Inflammatory macrophage treated with lipopolysaccharide for 4 hours (primary cell): ENCODE results near the gene USF3.
A peak's percentile ranks its signal among the peaks of the same experiment; 100 is the strongest.

Source experiments
- DNase-seq: peaks from one replicate; pipeline ENCODE4 v3.0.0-alpha.2; 2020

The USF3 gene

DNA sequence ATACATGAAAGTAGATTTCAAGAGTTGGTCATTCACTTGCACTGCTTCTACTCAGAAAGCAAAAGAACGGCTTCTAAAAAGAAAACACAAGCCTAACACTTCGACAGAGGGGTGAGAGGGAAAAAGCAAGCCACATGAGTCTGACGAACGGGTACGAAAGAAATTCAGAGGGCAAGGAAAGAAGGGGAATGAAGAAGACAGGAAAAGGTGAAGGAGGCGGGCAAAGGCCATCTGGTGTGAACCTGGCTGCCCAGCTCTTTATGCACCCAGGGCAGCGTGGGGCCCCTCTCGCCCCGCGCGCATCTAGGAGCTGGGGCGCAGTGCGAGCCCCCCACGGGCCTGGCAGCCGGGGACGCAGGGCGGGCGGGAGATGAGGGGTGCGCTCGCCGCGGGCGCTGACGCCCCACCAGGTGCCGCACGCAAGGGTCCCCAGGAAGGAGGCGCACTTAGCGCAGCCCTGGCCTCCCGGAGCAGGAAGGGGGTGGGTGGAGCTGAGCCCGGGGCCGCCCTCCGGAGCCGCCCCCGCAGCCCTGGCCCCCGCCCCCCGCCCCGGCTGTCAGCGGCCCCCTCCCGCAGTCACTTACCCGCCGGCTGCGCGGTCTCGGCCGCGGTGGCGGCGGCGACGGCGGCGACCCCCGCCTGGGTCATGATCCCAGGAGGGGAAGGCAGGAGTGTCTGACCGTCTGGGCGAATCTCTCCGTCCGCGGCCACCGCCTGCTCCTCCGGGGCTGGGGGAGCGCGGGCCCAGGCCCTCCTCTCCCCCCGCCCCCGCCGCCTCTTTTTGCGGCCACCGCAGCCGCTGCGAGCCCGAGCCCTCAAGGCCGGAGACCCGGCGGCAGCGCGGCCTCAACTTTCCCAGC lies at the start of gene USF3:
USF3 (minus strand) TSS at position 857 of the 860 bp plus-strand sequence. CDS start 21,764 bp downstream, outside the sequence.
- DNase-seq: peak; percentile 53

- DNase-seq: peak; percentile 94
These were observed 49.5 kb upstream of the USF3 start, which contains the start of gene NAA50 for GRCh38 chr3:113745756-113746547. Gene NAA50, minus strand, starts transcription at chr3:113746249. Its CDS starts 300 bp downstream, at chr3:113745949.

- peak; percentile 93 for DNase-seq
These were observed 48.7 kb upstream of the USF3 start for GRCh38 chr3:113744941-113745755.

- no peak for DNase-seq
These were observed 46.7 kb upstream of the USF3 start for GRCh38 chr3:113743006-113743630.

GRCh38 chr3:113741620-113742019 lies 45.2 kb upstream of the USF3 start:
- peak; percentile 67 for DNase-seq

DNA sequence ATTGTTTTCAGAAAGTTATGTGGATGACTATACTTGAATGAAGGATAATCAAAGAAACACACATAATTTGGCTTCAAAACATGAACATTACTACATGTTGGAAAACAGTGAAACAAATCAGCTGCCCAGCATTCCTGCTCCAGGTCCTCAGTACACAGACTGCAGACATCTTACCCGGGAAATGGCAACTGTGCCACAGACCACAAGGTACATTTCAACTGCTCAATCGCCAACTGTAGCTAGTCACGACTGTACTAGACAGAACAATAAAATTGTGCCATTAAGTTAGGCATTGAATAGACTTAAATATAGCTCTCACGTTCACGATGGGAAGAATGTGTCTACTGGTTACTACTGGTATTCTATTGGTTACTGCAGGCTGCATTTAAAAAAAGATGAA lies 44.6 kb upstream of the USF3 start:
- DNase-seq: no peak

DNA sequence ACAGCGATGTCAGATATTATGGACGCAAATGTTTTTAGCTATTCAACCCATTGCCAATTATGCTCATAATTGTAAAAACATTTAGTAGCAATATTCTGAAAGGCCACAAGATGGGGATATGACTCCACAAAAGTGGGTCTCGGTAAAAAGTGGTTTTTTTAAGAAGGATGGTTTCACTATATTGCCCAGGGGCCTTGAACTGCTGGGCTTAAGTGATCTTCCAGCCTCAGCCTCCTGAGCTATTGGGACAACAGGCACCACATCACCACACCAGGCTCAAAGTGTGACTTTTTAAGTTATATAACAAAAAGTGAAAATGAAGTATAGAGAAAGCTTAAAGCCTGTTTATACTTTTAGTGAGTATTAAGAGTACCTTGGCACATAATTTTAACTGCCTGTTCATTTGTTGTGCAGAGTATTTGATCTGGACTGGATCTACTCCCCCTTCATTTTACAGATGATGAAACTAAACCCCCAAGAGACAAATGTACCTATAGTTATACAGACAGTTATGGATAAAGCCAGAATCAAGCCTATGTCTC lies 40.2 kb upstream of the USF3 start:
- DNase-seq: peak; percentile 65

- no peak for DNase-seq
These were observed 35.3 kb upstream of the USF3 start for GRCh38 chr3:113731694-113732093.

DNA sequence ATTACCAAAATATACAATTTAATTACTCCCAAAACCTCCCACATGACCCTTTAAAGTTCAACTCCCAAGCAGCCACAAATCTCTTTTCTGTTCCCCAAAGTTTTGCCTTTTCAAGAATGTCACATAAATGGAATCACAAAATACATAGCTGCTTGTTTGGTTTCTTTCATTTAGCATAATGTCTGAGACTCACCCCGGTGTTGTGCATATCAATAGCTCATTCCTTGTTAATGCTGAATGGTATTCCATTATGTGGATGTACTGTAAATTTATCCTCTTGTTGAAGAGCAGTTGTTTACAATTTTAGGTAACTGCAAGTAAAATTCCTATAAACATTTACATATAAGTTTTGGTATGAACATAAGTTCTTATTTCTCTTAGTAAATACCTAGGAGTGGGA lies 34.1 kb upstream of the USF3 start:
- DNase-seq: no peak

- DNase-seq: no peak
These were observed 32.2 kb upstream of the USF3 start for GRCh38 chr3:113728661-113729060.

DNA sequence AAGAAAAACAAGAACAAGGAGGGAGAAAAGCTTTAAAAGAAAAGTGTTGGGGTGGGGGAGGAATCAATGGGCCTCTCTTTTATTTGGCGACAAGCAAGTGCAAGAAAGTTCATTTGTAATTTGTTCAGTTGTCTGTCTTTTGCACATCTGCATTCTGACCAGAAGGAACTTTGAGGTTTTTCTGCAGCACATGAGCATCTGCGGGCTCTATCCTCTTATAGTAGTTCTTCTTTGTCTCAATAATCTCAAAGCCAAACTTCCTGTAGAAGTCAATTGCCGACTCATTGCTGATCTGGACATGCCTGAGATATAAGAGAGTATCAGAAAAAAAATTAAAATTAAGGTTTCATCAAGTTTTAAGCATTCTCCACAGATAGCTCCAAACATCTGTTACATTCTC lies 25.2 kb upstream of the USF3 start:
- no peak for DNase-seq

DNA sequence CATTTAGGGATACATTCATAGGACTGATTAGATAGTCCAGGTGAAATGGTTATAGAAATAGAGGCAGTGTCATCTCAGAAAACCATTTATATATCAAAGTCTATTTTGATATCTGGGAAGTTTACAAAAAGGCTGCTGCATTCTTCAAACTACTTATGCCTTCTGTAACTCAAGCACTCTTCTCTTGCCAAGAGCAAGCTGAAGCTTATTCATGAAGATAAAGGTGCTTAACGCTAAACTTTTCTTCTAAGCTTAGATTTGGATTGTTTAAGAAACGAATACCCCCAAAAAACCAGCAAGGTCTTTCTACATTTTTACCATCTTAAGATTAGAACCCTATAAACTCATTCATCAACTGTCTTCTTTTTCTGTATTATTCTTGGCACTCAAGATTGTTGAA lies 23.3 kb upstream of the USF3 start:
- DNase-seq: no peak

DNA sequence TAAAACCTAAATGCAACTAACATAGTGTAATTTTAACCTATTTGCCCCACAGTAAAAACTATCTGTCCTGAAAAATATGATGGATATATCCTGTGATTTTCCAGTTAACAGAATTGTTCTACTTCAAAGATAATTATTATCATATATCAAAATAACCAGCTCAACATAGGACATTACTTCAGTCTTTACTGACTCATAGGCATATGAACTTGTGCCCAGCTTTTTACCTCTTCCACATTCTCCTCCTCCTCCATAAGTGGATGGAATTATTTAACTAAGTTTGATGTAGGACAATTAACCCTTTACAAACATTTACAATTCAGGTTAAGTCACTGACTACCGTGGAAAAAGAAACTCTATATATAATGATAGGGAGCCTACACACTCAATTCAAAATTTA lies 22.9 kb upstream of the USF3 start:
- DNase-seq: no peak

- no peak for DNase-seq
These were observed 21.4 kb upstream of the USF3 start for GRCh38 chr3:113717818-113718217.

DNA sequence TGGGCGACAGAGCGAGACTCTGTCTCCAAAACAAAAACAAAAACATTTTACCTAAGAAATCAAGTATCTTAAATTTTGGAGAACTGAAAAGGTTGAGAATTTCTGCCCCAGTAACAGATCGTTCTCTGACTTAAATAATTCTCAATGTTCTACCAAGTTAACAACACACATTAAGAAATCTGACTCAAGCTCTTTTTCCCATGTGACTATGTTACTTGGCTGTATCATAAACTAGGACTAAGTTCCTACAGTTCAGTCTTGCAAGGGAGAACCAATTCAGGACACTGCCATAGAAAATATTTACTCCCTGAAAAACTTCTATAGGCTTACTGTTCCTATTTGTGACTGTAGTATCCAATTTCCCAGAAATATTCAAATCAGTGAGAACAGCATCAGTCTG lies 20.9 kb upstream of the USF3 start:
- DNase-seq: no peak

DNA sequence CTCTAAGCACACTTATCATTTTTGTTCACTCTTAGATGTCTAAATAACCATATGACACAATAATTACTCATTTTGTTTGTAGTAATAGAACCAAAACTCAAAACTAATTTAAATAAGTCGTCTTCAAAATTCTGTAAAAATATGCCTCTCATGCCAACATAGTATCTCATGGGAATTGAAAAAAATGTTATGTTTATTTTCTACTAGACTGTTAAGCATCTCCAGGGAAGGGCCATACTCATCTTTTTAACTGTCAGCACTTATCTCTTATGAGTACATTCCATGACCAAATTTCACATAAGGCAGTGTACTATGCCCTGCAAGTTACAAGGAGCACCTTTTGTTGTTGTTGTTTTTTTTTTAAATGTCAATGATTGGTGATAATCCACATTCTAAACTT lies 18.3 kb upstream of the USF3 start:
- no peak for DNase-seq

DNA sequence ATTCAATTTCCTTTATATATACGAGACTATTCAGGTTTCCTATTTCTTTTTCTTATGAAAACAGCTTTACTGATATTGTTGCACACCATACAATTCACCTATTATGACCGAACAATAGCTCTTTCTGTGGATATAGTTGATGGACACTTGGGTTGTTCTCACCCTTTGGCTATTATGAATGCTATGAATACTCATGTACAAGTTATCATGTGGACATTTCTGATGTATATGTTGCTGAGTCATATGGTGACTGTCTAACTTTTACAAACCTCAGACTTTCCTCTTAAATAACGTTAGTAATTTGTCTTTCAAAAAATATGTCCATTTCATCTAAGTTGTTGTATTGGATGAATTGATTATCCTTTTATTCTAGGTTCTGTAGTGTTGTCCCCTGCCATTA lies 15.7 kb upstream of the USF3 start:
- DNase-seq: peak; percentile 5

DNA sequence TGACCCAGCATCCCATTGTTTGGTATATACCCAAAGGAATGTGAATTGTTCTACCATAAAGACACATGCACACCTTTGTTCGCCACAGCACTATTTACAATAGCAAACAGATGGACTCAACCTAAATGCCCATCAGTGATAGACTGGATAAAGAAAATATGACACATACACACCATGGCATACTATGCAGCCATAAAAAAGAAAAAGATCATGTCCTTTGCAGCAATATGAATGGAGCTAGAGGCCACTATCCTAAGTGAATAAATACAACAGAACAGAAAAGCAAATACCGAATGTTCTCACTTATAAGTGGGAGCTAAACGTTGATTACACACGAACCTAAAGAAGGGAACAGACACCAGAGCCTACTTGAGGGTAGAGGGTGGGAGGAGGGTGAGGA lies 11.4 kb upstream of the USF3 start:
- no peak for DNase-seq

DNA sequence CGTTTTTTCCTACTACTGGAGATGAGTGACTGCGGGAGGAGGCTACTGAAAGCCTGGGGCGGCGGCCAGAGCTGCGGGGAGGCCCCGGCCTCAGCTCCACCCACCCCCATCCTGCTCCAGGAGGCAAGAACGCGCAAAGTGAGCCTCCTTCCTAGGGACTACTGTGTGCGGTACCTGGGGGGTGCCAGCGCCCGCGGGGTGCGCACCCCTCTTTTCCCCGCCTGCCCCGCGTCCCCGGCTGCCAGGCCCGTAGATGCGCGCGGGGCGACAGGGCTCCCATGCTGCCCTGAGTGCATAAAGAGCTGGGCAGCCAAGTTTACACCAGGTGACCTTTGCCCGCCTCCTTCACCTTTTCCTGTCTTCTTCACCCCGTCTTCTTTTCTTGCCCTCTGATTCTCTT lies 2.5 kb upstream of the USF3 start:
- no peak for DNase-seq

- no peak for DNase-seq
These were observed 1.8 kb upstream of the USF3 start for GRCh38 chr3:113698213-113698742.

- no peak for DNase-seq
These were observed 1.2 kb upstream of the USF3 start for GRCh38 chr3:113697500-113698090.
